ENCODE measurements around the gene CHD2. TPM values are rescaled to one million over a fixed set of nuclear protein-coding genes. Genes with fewer than 3 reads are reported as not detected.

CHD2 gene
- polyA plus RNA-seq, 2 of the 4 experiments (the other 2 are of a cell fraction) = 29.5 to 68.2 TPM

DNA sequence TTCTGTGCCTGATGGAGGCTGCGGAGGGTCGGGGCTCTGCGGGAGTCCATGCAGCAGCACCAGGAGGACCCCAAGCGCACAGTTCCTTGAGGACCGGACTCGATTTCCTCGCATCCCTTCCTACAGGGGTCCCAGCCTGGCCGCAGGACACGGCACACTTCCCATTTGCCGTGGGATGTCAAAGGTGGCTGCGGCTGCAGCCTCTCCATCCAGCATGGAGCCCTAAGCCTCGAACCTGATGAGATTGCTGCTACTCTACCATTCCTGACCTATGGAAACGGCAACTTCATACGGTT lies 148.2 kb downstream of the CHD2 start (continued):
- TF ChIP-seq, protein P1, sequence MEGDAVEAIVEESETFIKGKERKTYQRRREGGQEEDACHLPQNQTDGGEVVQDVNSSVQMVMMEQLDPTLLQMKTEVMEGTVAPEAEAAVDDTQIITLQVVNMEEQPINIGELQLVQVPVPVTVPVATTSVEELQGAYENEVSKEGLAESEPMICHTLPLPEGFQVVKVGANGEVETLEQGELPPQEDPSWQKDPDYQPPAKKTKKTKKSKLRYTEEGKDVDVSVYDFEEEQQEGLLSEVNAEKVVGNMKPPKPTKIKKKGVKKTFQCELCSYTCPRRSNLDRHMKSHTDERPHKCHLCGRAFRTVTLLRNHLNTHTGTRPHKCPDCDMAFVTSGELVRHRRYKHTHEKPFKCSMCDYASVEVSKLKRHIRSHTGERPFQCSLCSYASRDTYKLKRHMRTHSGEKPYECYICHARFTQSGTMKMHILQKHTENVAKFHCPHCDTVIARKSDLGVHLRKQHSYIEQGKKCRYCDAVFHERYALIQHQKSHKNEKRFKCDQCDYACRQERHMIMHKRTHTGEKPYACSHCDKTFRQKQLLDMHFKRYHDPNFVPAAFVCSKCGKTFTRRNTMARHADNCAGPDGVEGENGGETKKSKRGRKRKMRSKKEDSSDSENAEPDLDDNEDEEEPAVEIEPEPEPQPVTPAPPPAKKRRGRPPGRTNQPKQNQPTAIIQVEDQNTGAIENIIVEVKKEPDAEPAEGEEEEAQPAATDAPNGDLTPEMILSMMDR (IDR thresholded peaks at IDR 0.05) = no peak
- no peak for TF ChIP-seq TP53 (CRISPR knock-in tag; IDR thresholded peaks at IDR 0.05)
- no peak for TF ChIP-seq GATA3 (IDR thresholded peaks at IDR 0.05; ENCODE audit: borderline replicate concordance)
- no peak for TF ChIP-seq MAZ (IDR thresholded peaks at IDR 0.05; ENCODE audit: borderline replicate concordance, low read depth, low read length)
- no peak for TF ChIP-seq KDM5A (IDR thresholded peaks at IDR 0.05)

DNA sequence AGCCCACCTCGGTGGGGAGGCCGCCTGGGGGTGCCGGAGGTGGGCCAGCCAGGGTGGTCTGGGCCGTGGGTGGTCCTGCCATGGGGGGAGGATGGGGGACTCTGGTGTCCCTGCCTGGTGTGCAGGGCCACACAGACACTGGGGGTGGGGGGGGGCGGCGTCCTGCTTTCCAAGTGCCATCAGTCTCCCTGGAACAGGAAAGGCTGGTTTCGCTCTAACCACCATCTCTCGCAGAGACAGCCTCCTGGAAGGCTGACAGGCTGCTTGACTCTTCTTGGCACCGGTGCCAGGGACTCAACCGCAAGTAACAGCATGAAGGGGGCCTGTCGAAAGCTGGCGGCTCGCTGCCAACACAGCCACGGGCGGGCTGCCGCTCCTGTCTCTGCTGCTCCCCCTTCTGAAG lies 148.6 kb downstream of the CHD2 start:
- WGBS (ENCODE audit: missing lambda C conversion rate) = 65% methylated on average over 16 of the region's 16 CpGs
- peaks cover 9% of the 10 kb centered on the region; the same call in 1 of the 3 replicates for H3K9me3 ChIP-seq
- no peak overlapping the region for H3K27ac ChIP-seq
- ChIA-PET POLR2A (no interaction called here), CTCF (interaction anchor here (11.1 kb wide), 1 partner anchor 16 kb away, joined by 114 read pairs; no protein-coding TSS in a partner anchor)
- ATAC-seq (no peak), FAIRE-seq (no peak), DNase-seq (ENCODE audit: low read depth in 1 of 2, low spot score in 1 of 2) (no peak)
- no peak overlapping the region for H3K4me3 ChIP-seq
- H3K4me1 ChIP-seq = no peaks in the 10 kb centered on the region
- TF ChIP-seq FOXS1 (CRISPR knock-in tag; IDR thresholded peaks at IDR 0.05) (no peak), ZSCAN20 (CRISPR knock-in tag; IDR thresholded peaks at IDR 0.05) (no peak), KDM1A (IDR thresholded peaks at IDR 0.05; ENCODE audit: low read depth) (no peak), NFE2L2 (conservative IDR thresholded peaks at IDR 0.05; ENCODE audit: low read length) (no peak), GATA3 (IDR thresholded peaks at IDR 0.05; ENCODE audit: borderline replicate concordance) (no peak), ZC3H11A (IDR thresholded peaks at IDR 0.05) (no peak), FOSB (CRISPR knock-in tag; IDR thresholded peaks at IDR 0.05) (no peak)
- TF ChIP-seq, protein P1 (IDR thresholded peaks at IDR 0.05) = no peak
- H3K4me2 ChIP-seq = no peak overlapping the region

DNA sequence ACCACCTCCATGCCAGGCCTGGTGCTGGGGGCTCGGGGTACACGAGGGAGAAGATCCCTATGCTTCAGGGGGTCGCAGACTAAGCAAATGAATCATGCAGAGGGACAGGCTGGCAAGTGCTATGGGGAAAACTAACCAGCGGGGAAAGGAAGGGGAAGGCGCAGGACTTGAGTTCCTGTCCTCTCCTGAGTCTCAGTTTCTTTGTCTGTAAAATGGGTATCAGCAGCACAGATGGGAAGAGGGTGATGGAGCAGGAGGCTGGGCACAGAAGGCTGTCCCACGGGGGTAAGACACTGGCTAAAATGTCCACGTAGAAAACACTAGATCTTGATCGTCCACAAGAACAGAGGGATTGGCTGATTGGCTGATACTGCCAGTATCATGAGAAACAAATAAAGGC lies 149.1 kb downstream of the CHD2 start:
- H3K4me1 ChIP-seq = no peaks in the 10 kb centered on the region

More for the DNA sequence above, 149.1 kb downstream of the CHD2 start:
- TF ChIP-seq BHLHE40 (IDR thresholded peaks at IDR 0.05; ENCODE audit: low read depth, low read length) = no peak
- TF ChIP-seq GATA3 (IDR thresholded peaks at IDR 0.05; ENCODE audit: borderline replicate concordance) = no peak
- TF ChIP-seq CHD4 (IDR thresholded peaks at IDR 0.05; ENCODE audit: borderline replicate concordance) = no peak
- TF ChIP-seq, protein P2, sequence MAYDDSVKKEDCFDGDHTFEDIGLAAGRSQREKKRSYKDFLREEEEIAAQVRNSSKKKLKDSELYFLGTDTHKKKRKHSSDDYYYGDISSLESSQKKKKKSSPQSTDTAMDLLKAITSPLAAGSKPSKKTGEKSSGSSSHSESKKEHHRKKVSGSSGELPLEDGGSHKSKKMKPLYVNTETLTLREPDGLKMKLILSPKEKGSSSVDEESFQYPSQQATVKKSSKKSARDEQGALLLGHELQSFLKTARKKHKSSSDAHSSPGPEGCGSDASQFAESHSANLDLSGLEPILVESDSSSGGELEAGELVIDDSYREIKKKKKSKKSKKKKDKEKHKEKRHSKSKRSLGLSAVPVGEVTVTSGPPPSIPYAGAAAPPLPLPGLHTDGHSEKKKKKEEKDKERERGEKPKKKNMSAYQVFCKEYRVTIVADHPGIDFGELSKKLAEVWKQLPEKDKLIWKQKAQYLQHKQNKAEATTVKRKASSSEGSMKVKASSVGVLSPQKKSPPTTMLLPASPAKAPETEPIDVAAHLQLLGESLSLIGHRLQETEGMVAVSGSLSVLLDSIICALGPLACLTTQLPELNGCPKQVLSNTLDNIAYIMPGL (CRISPR knock-in tag; IDR thresholded peaks at IDR 0.05; ENCODE audit: borderline replicate concordance) = no peak
- TF ChIP-seq, protein P3, sequence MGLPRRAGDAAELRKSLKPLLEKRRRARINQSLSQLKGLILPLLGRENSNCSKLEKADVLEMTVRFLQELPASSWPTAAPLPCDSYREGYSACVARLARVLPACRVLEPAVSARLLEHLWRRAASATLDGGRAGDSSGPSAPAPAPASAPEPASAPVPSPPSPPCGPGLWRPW (IDR thresholded peaks at IDR 0.05) = no peak
- H3K27ac ChIP-seq = no peak overlapping the region
- WGBS (ENCODE audit: missing lambda C conversion rate) = 36% methylated on average over 8 of the region's 8 CpGs
- H3K4me3 ChIP-seq = no peak overlapping the region
- DNase-seq (ENCODE audit: low read depth in 1 of 2, low spot score in 1 of 2) (no peak), ATAC-seq (no peak), FAIRE-seq (no peak)
- POLR2A ChIA-PET = no interaction called here
- H3K4me2 ChIP-seq = no peak overlapping the region
- CTCF ChIA-PET = interaction anchor here (1.3 to 11.1 kb wide), 2 partner anchors 17 to 38 kb away, joined by 3 to 114 read pairs; no protein-coding TSS in a partner anchor
- H3K9me3 ChIP-seq = peaks cover 9% of the 10 kb centered on the region; the same call in 1 of the 3 replicates

Measured in A549 (cell line).